T-cell (primary cell): ENCODE results near the gene NRL. TPM values are rescaled to one million over a fixed set of nuclear protein-coding genes. Genes with fewer than 3 reads are reported as not detected.
"Not testable (repeated sequence)": the region's sequence is repeated elsewhere in the genome, so short reads cannot be mapped to it uniquely, and the experiment has no call there.

Experiments
- ATAC-seq, 4 experiments: fragments of 200-7000 bp in 3 of 4; fragments of 150-1000 bp in 1 of 4; cut with Tn5 transposase; replicated peaks in 1 of 4; 1 replicate in 3 of 4; 2 replicates in 1 of 4; pipeline ENCODE4 v1.10.0; 2021; ENCODE audit warnings: moderate library complexity in 3 of 4, mild to moderate bottlenecking in 2 of 4, moderate number of reproducible peaks in 1 of 4
- CTCF ChIA-PET, 2 donors: fragments of 300-600 bp; sonication (Branson Sonifier 250); formaldehyde crosslinking; loops; one replicate each; lab custom pipeline; 2022; ENCODE audit warnings: antibody characterized with exemption in 2 of 2; lab: Charles Lee
- POLR2A ChIA-PET, 2 donors: fragments of 300-600 bp; sonication (Branson Sonifier 250); formaldehyde crosslinking; loops; one replicate each; lab custom pipeline; 2022; ENCODE audit warnings: antibody characterized with exemption in 2 of 2; lab: Charles Lee
- DNase-seq, 35 experiments: peaks; one replicate each; pipeline versions ENCODE4 v3.0.0 to v3.0.0-alpha.2; 2013 to 2023
- H3K27ac ChIP-seq: one replicate; pipeline ENCODE4 v1.5.1; 2013; ENCODE audit warnings: low read length
- H3K27me3 ChIP-seq, 2 experiments: replicated peaks in 1 of 2; 1 replicate in 1 of 2; 2 replicates in 1 of 2; pipeline versions ENCODE4 v1.6.1 to v1.7.0; 2013; ENCODE audit warnings: low read length in 1 of 2, mixed read lengths in 1 of 2; ENCODE audit not compliant: control insufficient read depth in 2 of 2, insufficient read depth in 2 of 2; ENCODE audit errors: extremely low read depth in 1 of 2
- H3K36me3 ChIP-seq, 2 donors: 1 replicate in 1 of 2; 2 replicates in 1 of 2; pipeline versions ENCODE4 v1.6.1 to v1.7.0; 2013; ENCODE audit warnings: low read length in 1 of 2; ENCODE audit not compliant: control insufficient read depth in 2 of 2, insufficient read depth in 1 of 2; ENCODE audit errors: extremely low read depth in 1 of 2
- H3K4me1 ChIP-seq, 2 experiments: 1 replicate in 1 of 2; 2 replicates in 1 of 2; pipeline versions ENCODE4 v1.6.1 to v1.7.0; 2013; ENCODE audit warnings: low read length in 2 of 2, mixed read lengths in 1 of 2; ENCODE audit not compliant: insufficient read depth in 2 of 2, control insufficient read depth in 1 of 2; ENCODE audit errors: extremely low read depth in 1 of 2
- H3K4me3 ChIP-seq, 2 donors: 1 replicate in 1 of 2; 2 replicates in 1 of 2; pipeline versions ENCODE4 v1.5.1 to v1.7.0; 2013; ENCODE audit warnings: mild to moderate bottlenecking in 2 of 2, low read length in 1 of 2, moderate library complexity in 1 of 2; ENCODE audit not compliant: control insufficient read depth in 1 of 2; ENCODE audit errors: extremely low read depth in 1 of 2
- H3K9me3 ChIP-seq: 2 replicates; pipeline ENCODE4 v1.7.0; 2013
- H3K27ac Mint-ChIP-seq, 2 donors: one replicate each; pipeline ENCODE4 v1.8.0; 2020 to 2021; ENCODE audit warnings: mild to moderate bottlenecking in 2 of 2, mixed read lengths in 2 of 2
- H3K27me3 Mint-ChIP-seq, 2 donors: one replicate each; pipeline ENCODE4 v1.8.0; 2021 to 2022; ENCODE audit warnings: mixed read lengths in 2 of 2
- H3K36me3 Mint-ChIP-seq: one replicate; pipeline ENCODE4 v1.8.0; 2021; ENCODE audit warnings: mixed read lengths
- H3K4me1 Mint-ChIP-seq, 3 donors: one replicate each; pipeline ENCODE4 v1.8.0; 2020 to 2022; ENCODE audit warnings: mixed read lengths in 3 of 3, mild to moderate bottlenecking in 1 of 3
- H3K4me3 Mint-ChIP-seq, 3 donors: one replicate each; pipeline ENCODE4 v1.8.0; 2020 to 2022; ENCODE audit warnings: mild to moderate bottlenecking in 3 of 3, mixed read lengths in 3 of 3, moderate library complexity in 3 of 3
- H3K9me3 Mint-ChIP-seq, 3 donors: one replicate each; pipeline ENCODE4 v1.8.0; 2020 to 2022; ENCODE audit warnings: mixed read lengths in 3 of 3
- WGBS: methylation state at CpG from one replicate; pipeline ENCODE4 v1.1.5; 2013; ENCODE audit warnings: missing lambda C conversion rate; ENCODE audit not compliant: insufficient coverage; 5-methylcytosine and 5-hydroxymethylcytosine counted together
- total RNA-seq, 35 experiments: library from RNA in 6 of 35; stranded (reverse) in 6 of 35; fragments of 120-200 nt in 1 of 35; gene quantifications; one replicate each; pipeline versions ENCODE4 v1.2.1 to v1.2.4 and lab custom pipeline; 2013 to 2026

NRL gene
- total RNA-seq, 5 donors from 2014 or later (not counting 1 experiment from before 2014, with no cell fraction given): 1.9 to 3.7 (median 3.4) TPM

- no peaks in the 10 kb centered on the region for H3K9me3 Mint-ChIP-seq
Measured at GRCh38 chr14:24038686-24039085, 76.1 kb downstream of the NRL start.

GRCh38 chr14:24037658-24038037, 77.1 kb downstream of the NRL start:
- no peak for DNase-seq
- no peaks in the 10 kb centered on the region for H3K36me3 ChIP-seq
- H3K27me3 ChIP-seq: peaks cover 0 to 3% of the 10 kb centered on the region in 2 experiments
- POLR2A ChIA-PET: no interaction called here
- H3K4me3 Mint-ChIP-seq: no peak overlapping the region
- WGBS: 98% methylated on average over 13 of the region's 14 CpGs
- H3K9me3 ChIP-seq: no peaks in the 10 kb centered on the region
- H3K4me1 Mint-ChIP-seq: peaks cover 10 to 20% (median 10%) of the 10 kb centered on the region in 3 donors
- H3K9me3 Mint-ChIP-seq: peaks cover 0 to 5% (median 1%) of the 10 kb centered on the region in 3 donors
- CTCF ChIA-PET: no interaction called here
- H3K4me1 ChIP-seq: peaks cover 0 to 11% of the 10 kb centered on the region in 2 experiments
- ATAC-seq: no peak
- no peaks in the 10 kb centered on the region for H3K36me3 Mint-ChIP-seq
- H3K27ac Mint-ChIP-seq: no peak overlapping the region
- no peaks in the 10 kb centered on the region for H3K27me3 Mint-ChIP-seq
- no peak overlapping the region for H3K27ac ChIP-seq
- no peak overlapping the region for H3K4me3 ChIP-seq

More at GRCh38 chr14:24038686-24039085, 76.1 kb downstream of the NRL start:
- no peak overlapping the region for H3K27ac Mint-ChIP-seq
- Histone ChIP-seq H3K4me1 (peaks cover 0 to 11% of the 10 kb centered on the region in 2 experiments), H3K9me3 (no peaks in the 10 kb centered on the region), H3K27me3 (peaks cover 0 to 3% of the 10 kb centered on the region in 2 experiments), H3K4me3 (no peak overlapping the region), H3K27ac (no peak overlapping the region), H3K36me3 (no peaks in the 10 kb centered on the region)
- H3K36me3 Mint-ChIP-seq: no peaks in the 10 kb centered on the region
- H3K4me3 Mint-ChIP-seq: no peak overlapping the region
- DNase-seq (no peak), ATAC-seq (no peak)
- H3K27me3 Mint-ChIP-seq: peaks cover 0 to 4% of the 10 kb centered on the region in 2 donors
- ChIA-PET CTCF (no interaction called here), POLR2A (no interaction called here)
- 100% methylated on average over 1 of the region's 2 CpGs for WGBS
- peaks cover 10 to 20% (median 10%) of the 10 kb centered on the region in 3 donors for H3K4me1 Mint-ChIP-seq

- Histone ChIP-seq H3K4me3 (peak overlapping the region in 1 of 2 donors; percentile 70), H3K27ac (peak overlapping the region; percentile 61), H3K4me1 (peaks cover 0 to 11% of the 10 kb centered on the region in 2 experiments)
- DNase-seq, H3K9me3 Mint-ChIP-seq, H3K27me3 Mint-ChIP-seq, H3K27me3 ChIP-seq, H3K9me3 ChIP-seq, ATAC-seq, H3K36me3 Mint-ChIP-seq, H3K36me3 ChIP-seq, POLR2A ChIA-PET: not testable (repeated sequence)
- Mint-ChIP-seq H3K4me3 (peak overlapping the region; percentile 88 to 94 (median 89)), H3K4me1 (peaks cover 10 to 20% (median 10%) of the 10 kb centered on the region in 3 donors), H3K27ac (peak overlapping the region; percentile 89)
- 43% methylated on average over 4 of the region's 10 CpGs for WGBS
- CTCF ChIA-PET: interaction anchor here in 1 of 2 donors (0.8 kb wide), 1 partner anchor 71 kb away, joined by 3 read pairs; no protein-coding TSS in a partner anchor
Measured at GRCh38 chr14:24036963-24037657, 77.6 kb downstream of the NRL start.

- H3K9me3 Mint-ChIP-seq: peaks cover 2 to 14% (median 10%) of the 10 kb centered on the region in 3 donors
- peaks cover 0 to 11% of the 10 kb centered on the region in 2 experiments for H3K4me1 ChIP-seq
- H3K36me3 ChIP-seq: no peaks in the 10 kb centered on the region
- H3K9me3 ChIP-seq: no peaks in the 10 kb centered on the region
- peak overlapping the region; percentile 88 to 94 (median 89) for H3K4me3 Mint-ChIP-seq
- H3K27me3 Mint-ChIP-seq: no peaks in the 10 kb centered on the region
- no peaks in the 10 kb centered on the region for H3K36me3 Mint-ChIP-seq
- H3K27ac ChIP-seq: peak overlapping the region; percentile 61
- H3K4me3 ChIP-seq: peak overlapping the region; percentile 69 to 70
- peak; percentile 85 to 86 (median 86) for ATAC-seq
- POLR2A ChIA-PET: no interaction called here
- peaks cover 10 to 20% (median 10%) of the 10 kb centered on the region in 3 donors for H3K4me1 Mint-ChIP-seq
- H3K27me3 ChIP-seq: no peaks in the 10 kb centered on the region
- H3K27ac Mint-ChIP-seq: peak overlapping the region; percentile 89
- CTCF ChIA-PET: interaction anchor here in 1 of 2 donors (0.8 kb wide), 1 partner anchor 72 kb away, joined by 3 read pairs; no protein-coding TSS in a partner anchor
- peak; percentile 41 to 76 (median 57) for DNase-seq
- under 1% methylated on average over 48 of the region's 50 CpGs for WGBS
Measured at GRCh38 chr14:24036169-24036962, 78.4 kb downstream of the NRL start.

- DNase-seq, H3K27ac ChIP-seq, H3K36me3 ChIP-seq, H3K27me3 ChIP-seq, H3K27me3 Mint-ChIP-seq, CTCF ChIA-PET, H3K9me3 ChIP-seq, H3K36me3 Mint-ChIP-seq, POLR2A ChIA-PET: not testable (repeated sequence)
- Mint-ChIP-seq H3K9me3 (peaks cover 3 to 16% (median 11%) of the 10 kb centered on the region in 3 donors), H3K27ac (peak overlapping the region; percentile 66 to 76), H3K4me1 (peaks cover 10 to 20% (median 10%) of the 10 kb centered on the region in 3 donors), H3K4me3 (peak overlapping the region; percentile 88 to 94 (median 89))
- ATAC-seq: peak; percentile 3 to 9 (median 8)
- Histone ChIP-seq H3K4me3 (peak overlapping the region in 1 of 2 donors; percentile 70), H3K4me1 (peaks cover 0 to 11% of the 10 kb centered on the region in 2 experiments)
- WGBS: no CpG with 5 or more reads among the region's 4 CpGs
Measured at GRCh38 chr14:24035769-24036168, 79.0 kb downstream of the NRL start.

GRCh38 chr14:24032727-24033418, 81.9 kb downstream of the NRL start:
- H3K27me3 ChIP-seq: no peaks in the 10 kb centered on the region
- H3K27ac ChIP-seq: no peak overlapping the region
- Mint-ChIP-seq H3K4me1 (peaks cover 10 to 20% (median 10%) of the 10 kb centered on the region in 3 donors), H3K27ac (no peak overlapping the region), H3K36me3 (no peaks in the 10 kb centered on the region), H3K4me3 (no peak overlapping the region), H3K27me3 (peaks cover 0 to 3% of the 10 kb centered on the region in 2 donors), H3K9me3 (peaks cover 3 to 16% (median 13%) of the 10 kb centered on the region in 3 donors)
- peaks cover 0 to 11% of the 10 kb centered on the region in 2 experiments for H3K4me1 ChIP-seq
- H3K4me3 ChIP-seq: no peak overlapping the region
- H3K36me3 ChIP-seq: no peaks in the 10 kb centered on the region
- no peak for DNase-seq
- POLR2A ChIA-PET: interaction anchor here (0.7 kb wide), 2 partner anchors 18 to 86 kb away, joined by 3 read pairs; no protein-coding TSS in a partner anchor
- ATAC-seq: no peak
- WGBS: 87% methylated on average over 2 of the region's 2 CpGs
- no peaks in the 10 kb centered on the region for H3K9me3 ChIP-seq
- CTCF ChIA-PET: no interaction called here
